H1 (cell line): ENCODE results near the gene ARMH3.

Experiments used
- ATF2 ChIP-seq: IDR thresholded peaks from 2 replicates; pipeline ENCODE4 v1.6.1; 2012; ENCODE audit warnings: low read length, inconsistent platforms
- ATF3 ChIP-seq: IDR thresholded peaks from 2 replicates; pipeline ENCODE4 v1.6.1; 2011; ENCODE audit warnings: low read depth, mild to moderate bottlenecking, low read length; ENCODE audit not compliant: insufficient read depth
- CTCF ChIP-seq, 3 experiments: IDR thresholded peaks; 1 replicate in 2 of 3; 2 replicates in 1 of 3; pipeline versions ENCODE4 v1.5.1 to v1.6.1; 2011; ENCODE audit warnings: low read length in 3 of 3, mild to moderate bottlenecking in 3 of 3, inconsistent platforms in 2 of 3, low read depth in 1 of 3, moderate library complexity in 1 of 3; ENCODE audit not compliant: insufficient read depth in 1 of 3; ENCODE audit errors: control extremely low read depth in 1 of 3
- EP300 ChIP-seq, 2 experiments: IDR thresholded peaks; 1 replicate in 1 of 2; 2 replicates in 1 of 2; pipeline ENCODE4 v1.6.1; 2011 to 2012; ENCODE audit warnings: low read depth in 2 of 2, low read length in 2 of 2, mild to moderate bottlenecking in 2 of 2, borderline replicate concordance in 1 of 2, inconsistent platforms in 1 of 2, moderate library complexity in 1 of 2
- FOSL1 ChIP-seq: IDR thresholded peaks from 2 replicates; pipeline ENCODE4 v1.6.1; 2011; ENCODE audit warnings: mild to moderate bottlenecking, low read depth, low read length, moderate library complexity; ENCODE audit not compliant: insufficient read depth
- JUND ChIP-seq: IDR thresholded peaks from 2 replicates; pipeline ENCODE4 v1.6.1; 2011; ENCODE audit warnings: mild to moderate bottlenecking, improper control_type of control experiment, low read length
- MAX ChIP-seq: IDR thresholded peaks from 2 replicates; pipeline ENCODE4 v1.6.1; 2012; ENCODE audit warnings: inconsistent platforms

- TF ChIP-seq FOSL1 (no peak), CTCF (IDR thresholded peaks at IDR 0.05; ENCODE audit: control extremely low read depth in 1 of 3, insufficient read depth in 1 of 3, low read depth in 1 of 3, low read length in 3 of 3) (no peak), ATF3 (no peak), JUND (no peak), EP300 (IDR thresholded peaks at IDR 0.05; ENCODE audit: borderline replicate concordance in 1 of 2, low read depth in 2 of 2, low read length in 2 of 2) (no peak), ATF2 (no peak), MAX (no peak)
Observed at GRCh38 chr10:102059987-102060386, 4.0 kb upstream of the ARMH3 start.
